Upper lobe of left lung (tissue), 4 donors: Measurements from ENCODE around the gene MOB2.

Experiments
- EP300 ChIP-seq, 4 donors: sonication (generic); formaldehyde crosslinking; IDR thresholded peaks; one replicate each; pipeline ENCODE4 v1.5.1; 2017; ENCODE audit warnings: antibody characterized with exemption in 4 of 4, control low read depth in 2 of 4
- POLR2A ChIP-seq, 4 donors: fragments of 450-650 bp; IDR thresholded peaks; one replicate each; pipeline ENCODE4 v1.5.1; 2016 to 2017; ENCODE audit warnings: antibody characterized with exemption in 4 of 4, mild to moderate bottlenecking in 2 of 4
- TF ChIP-seq, protein P1 (sequence below), 6 experiments: fragments of 450-650 bp in 4 of 6; fragments of 200-600 bp in 2 of 6; sonication (generic) in 2 of 6; IDR thresholded peaks; one replicate each; pipeline ENCODE4 v1.5.1; 2016 to 2019; ENCODE audit warnings: antibody characterized with exemption in 6 of 6

DNA sequence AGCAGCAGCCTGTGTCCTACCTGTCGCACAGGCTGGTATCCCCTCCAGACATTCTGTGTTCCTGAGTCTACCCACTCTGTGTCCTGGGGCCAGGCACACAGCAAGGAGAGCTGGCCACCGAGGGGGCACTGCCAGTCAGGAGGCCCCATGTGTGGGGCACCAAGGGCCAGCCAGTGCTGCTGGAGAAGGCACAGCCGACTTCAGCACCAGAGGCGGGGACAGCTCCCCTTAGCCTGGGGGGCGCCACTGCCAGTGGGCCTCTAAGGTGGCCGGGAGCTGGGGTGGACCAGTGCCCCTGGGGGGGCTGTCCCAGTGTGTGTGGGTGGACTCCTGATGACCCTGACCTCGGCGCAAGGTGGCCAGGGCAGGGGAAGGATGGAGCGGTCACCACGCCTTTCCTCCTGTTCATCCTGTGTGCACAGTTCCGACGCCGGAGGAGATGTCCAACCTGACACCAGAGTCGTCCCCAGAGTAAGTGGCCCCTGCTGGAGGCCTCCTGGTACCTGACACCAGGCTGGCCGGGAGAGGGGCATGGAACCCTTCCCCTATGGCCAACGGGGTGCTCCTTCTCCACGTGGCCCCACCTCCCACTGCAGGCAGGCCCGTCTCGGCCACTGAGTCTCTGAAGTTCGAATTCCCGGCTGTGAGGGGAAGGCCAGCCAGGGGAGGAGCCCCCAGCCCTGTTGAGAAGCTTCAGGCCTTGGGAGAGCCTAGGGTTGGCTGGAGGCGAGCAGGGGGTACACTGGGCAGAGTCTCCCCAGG, 35.4 kb downstream of the MOB2 start:
- TF ChIP-seq, protein P1, sequence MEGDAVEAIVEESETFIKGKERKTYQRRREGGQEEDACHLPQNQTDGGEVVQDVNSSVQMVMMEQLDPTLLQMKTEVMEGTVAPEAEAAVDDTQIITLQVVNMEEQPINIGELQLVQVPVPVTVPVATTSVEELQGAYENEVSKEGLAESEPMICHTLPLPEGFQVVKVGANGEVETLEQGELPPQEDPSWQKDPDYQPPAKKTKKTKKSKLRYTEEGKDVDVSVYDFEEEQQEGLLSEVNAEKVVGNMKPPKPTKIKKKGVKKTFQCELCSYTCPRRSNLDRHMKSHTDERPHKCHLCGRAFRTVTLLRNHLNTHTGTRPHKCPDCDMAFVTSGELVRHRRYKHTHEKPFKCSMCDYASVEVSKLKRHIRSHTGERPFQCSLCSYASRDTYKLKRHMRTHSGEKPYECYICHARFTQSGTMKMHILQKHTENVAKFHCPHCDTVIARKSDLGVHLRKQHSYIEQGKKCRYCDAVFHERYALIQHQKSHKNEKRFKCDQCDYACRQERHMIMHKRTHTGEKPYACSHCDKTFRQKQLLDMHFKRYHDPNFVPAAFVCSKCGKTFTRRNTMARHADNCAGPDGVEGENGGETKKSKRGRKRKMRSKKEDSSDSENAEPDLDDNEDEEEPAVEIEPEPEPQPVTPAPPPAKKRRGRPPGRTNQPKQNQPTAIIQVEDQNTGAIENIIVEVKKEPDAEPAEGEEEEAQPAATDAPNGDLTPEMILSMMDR (IDR thresholded peaks at IDR 0.05) = no peak
- no peak for TF ChIP-seq POLR2A (IDR thresholded peaks at IDR 0.05)
- TF ChIP-seq EP300 (IDR thresholded peaks at IDR 0.05) = no peak
